HepG2 (cell line): Measurements from ENCODE around the gene CRIP1. TPM values are rescaled to one million over a fixed set of nuclear protein-coding genes. Genes with fewer than 3 reads are reported as not detected.

Source experiments
- ATAC-seq: fragments of 200-7000 bp; cut with Tn5 transposase; 3 replicates; pipeline ENCODE4 v1.9.1; 2020; ENCODE audit warnings: mild to moderate bottlenecking, moderate library complexity
- BruUV-seq: library from RNA; stranded (reverse); fragments of 400-500 nt; replicated peaks from 2 replicates; lab custom pipeline; 2021; lab: Mats Ljungman, UMichigan
- CTCF ChIA-PET: fragments of 300-600 bp; formaldehyde crosslinking; extraction: SDS; loops from one replicate; lab custom pipeline; 2021; ENCODE audit warnings: low total read pairs, inconsistent platforms, low intra/inter-chr PET ratio; lab: Yijun Ruan, JAX
- POLR2A ChIA-PET: fragments of 350-600 bp; sonication (Branson Sonifier 250); formaldehyde crosslinking; loops from one replicate; lab custom pipeline; 2020; ENCODE audit warnings: antibody characterized with exemption, inconsistent platforms; lab: Yijun Ruan, JAX
- DNase-seq: peaks from one replicate; pipeline ENCODE4 v3.0.0-alpha.2; 2015; ENCODE audit warnings: low spot score
- FAIRE-seq: peaks from 3 replicates; lab custom pipeline; 2011; peaks lifted over from hg19 to GRCh38; lab: Jason Lieb, UNC
- H2AFZ ChIP-seq: one replicate; pipeline ENCODE4 v1.6.1; 2011; ENCODE audit warnings: low read length, inconsistent platforms
- H3K27ac ChIP-seq: fragments of 300-600 bp; 3 replicates; pipeline ENCODE4 v1.8.0; 2011; ENCODE audit warnings: mixed run types, mild to moderate bottlenecking, mixed read lengths, low read length, inconsistent platforms; ENCODE audit not compliant: insufficient read depth; ENCODE audit errors: extremely low read length
- H3K27me3 ChIP-seq, 2 experiments: fragments of 200-600 bp in 1 of 2; 2 replicates in 1 of 2; 3 replicates in 1 of 2; pipeline versions ENCODE4 v1.6.0 to v1.8.0; 2011; ENCODE audit warnings: low read length in 2 of 2, mild to moderate bottlenecking in 2 of 2, moderate library complexity in 2 of 2, inconsistent platforms in 1 of 2; ENCODE audit not compliant: insufficient read depth in 2 of 2, control insufficient read depth in 1 of 2
- H3K36me3 ChIP-seq, 2 experiments: fragments of 200-600 bp in 1 of 2; replicated peaks in 1 of 2; 2 replicates in 1 of 2; 3 replicates in 1 of 2; pipeline versions ENCODE4 v1.5.1 to v1.8.0; 2011; ENCODE audit warnings: low read length in 2 of 2, inconsistent platforms in 1 of 2; ENCODE audit not compliant: insufficient read depth in 2 of 2, control insufficient read depth in 1 of 2
- H3K4me1 ChIP-seq: 2 replicates; pipeline ENCODE4 v1.5.1; 2012; ENCODE audit warnings: low read length, inconsistent platforms; ENCODE audit not compliant: insufficient read depth
- H3K4me2 ChIP-seq: 2 replicates; pipeline ENCODE4 v1.6.0; 2011; ENCODE audit warnings: low read depth, low read length, inconsistent platforms
- H3K4me3 ChIP-seq, 3 experiments: fragments of 200-600 bp in 1 of 3; sonication (generic), shearing (Covaris generic) in 1 of 3; replicated peaks in 1 of 3; 2 replicates each; pipeline ENCODE4 v1.5.1; 2011 to 2016; ENCODE audit warnings: low read length in 3 of 3, inconsistent platforms in 2 of 3, low read depth in 2 of 3, mild to moderate bottlenecking in 2 of 3, control low read depth in 1 of 3, mixed read lengths in 1 of 3; ENCODE audit not compliant: insufficient read depth in 1 of 3
- H3K79me2 ChIP-seq: one replicate; pipeline ENCODE4 v1.6.1; 2011; ENCODE audit warnings: low read length, inconsistent platforms; ENCODE audit not compliant: insufficient read depth
- H3K9ac ChIP-seq: 2 replicates; pipeline ENCODE4 v1.6.0; 2011; ENCODE audit warnings: mild to moderate bottlenecking, low read depth, low read length, inconsistent platforms; ENCODE audit not compliant: insufficient read depth
- H3K9me3 ChIP-seq: 2 replicates; pipeline ENCODE4 v1.5.1; 2012; ENCODE audit warnings: mild to moderate bottlenecking, low read length
- H4K20me1 ChIP-seq: 2 replicates; pipeline ENCODE4 v1.6.0; 2011; ENCODE audit warnings: inconsistent platforms, mild to moderate bottlenecking, low read length, moderate library complexity; ENCODE audit not compliant: insufficient read depth
- ATM ChIP-seq: fragments of 450-650 bp; IDR thresholded peaks from 2 replicates; pipeline ENCODE4 v1.7.1; 2017; ENCODE audit warnings: mild to moderate bottlenecking, borderline replicate concordance
- HMGA1 ChIP-seq: sonication (generic); formaldehyde crosslinking; conservative IDR thresholded peaks from 2 replicates; pipeline ENCODE4 v1.4.0; 2020; ENCODE audit warnings: missing genetic modification reagents
- HNRNPK ChIP-seq: fragments of 200-400 bp; formaldehyde crosslinking; IDR thresholded peaks from 2 replicates; pipeline ENCODE4 v1.6.1; 2018; ENCODE audit warnings: low read length, low read depth, moderate library complexity, mild to moderate bottlenecking; ENCODE audit not compliant: poor library complexity, severe bottlenecking
- HNRNPL ChIP-seq: fragments of 200-400 bp; formaldehyde crosslinking; IDR thresholded peaks from 2 replicates; pipeline ENCODE4 v1.6.1; 2017; ENCODE audit warnings: mild to moderate bottlenecking, low read depth, low read length
- KLF6 ChIP-seq: IDR thresholded peaks from 2 replicates; pipeline ENCODE4 v1.8.0; 2016; ENCODE audit warnings: missing biosample characterization, missing genetic modification reagents
- NFKB2 ChIP-seq: sonication (generic); formaldehyde crosslinking; IDR thresholded peaks from 2 replicates; pipeline ENCODE4 v1.4.0; 2020; ENCODE audit warnings: missing genetic modification reagents, borderline replicate concordance
- PRMT3 ChIP-seq: sonication (generic); formaldehyde crosslinking; IDR thresholded peaks from 2 replicates; pipeline ENCODE4 v1.8.1; 2022; ENCODE audit warnings: low read depth, mild to moderate bottlenecking, moderate library complexity, missing genetic modification reagents, borderline replicate concordance
- RARA ChIP-seq: IDR thresholded peaks from 2 replicates; pipeline ENCODE4 v1.6.1; 2016; ENCODE audit warnings: missing genetic modification reagents, missing compliant biosample characterization
- RBFOX2 ChIP-seq: fragments of 200-400 bp; formaldehyde crosslinking; IDR thresholded peaks from 2 replicates; pipeline ENCODE4 v1.6.1; 2017; ENCODE audit warnings: low read depth, mild to moderate bottlenecking, low read length
- TBX3 ChIP-seq: fragments of 450-650 bp; IDR thresholded peaks from 2 replicates; pipeline ENCODE4 v1.6.1; 2017; ENCODE audit warnings: antibody characterized with exemption, mild to moderate bottlenecking, inconsistent platforms, borderline replicate concordance
- ZC3H4 ChIP-seq: sonication (generic); formaldehyde crosslinking; IDR thresholded peaks from 2 replicates; pipeline ENCODE4 v1.4.0; 2020; ENCODE audit warnings: missing genetic modification reagents, borderline replicate concordance
- ZFAT ChIP-seq: sonication (generic); formaldehyde crosslinking; conservative IDR thresholded peaks from 2 replicates; pipeline ENCODE4 v1.8.1; 2023; ENCODE audit warnings: missing genetic modification reagents, inconsistent platforms
- ZNF138 ChIP-seq: sonication (generic); formaldehyde crosslinking; IDR thresholded peaks from 2 replicates; pipeline ENCODE4 v1.5.0; 2020; ENCODE audit warnings: mild to moderate bottlenecking, low read depth, missing genetic modification reagents
- ZNF337 ChIP-seq: sonication (generic); formaldehyde crosslinking; IDR thresholded peaks from 2 replicates; pipeline ENCODE4 v1.5.1; 2020; ENCODE audit warnings: missing genetic modification reagents, low read depth, mild to moderate bottlenecking, borderline replicate concordance
- ZNF367 ChIP-seq: sonication (generic); formaldehyde crosslinking; IDR thresholded peaks from 2 replicates; pipeline ENCODE4 v1.4.0; 2020; ENCODE audit warnings: missing genetic modification reagents, borderline replicate concordance
- ZNF562 ChIP-seq: sonication (generic); formaldehyde crosslinking; IDR thresholded peaks from 2 replicates; pipeline ENCODE4 v1.8.0; 2022; ENCODE audit warnings: missing genetic modification reagents, borderline replicate concordance
- ZNF713 ChIP-seq: sonication (generic); formaldehyde crosslinking; IDR thresholded peaks from 2 replicates; pipeline ENCODE4 v1.4.0; 2020; ENCODE audit warnings: mild to moderate bottlenecking, missing genetic modification reagents
- ZNF768 ChIP-seq: sonication (generic); formaldehyde crosslinking; IDR thresholded peaks from 2 replicates; pipeline ENCODE4 v1.4.0; 2020; ENCODE audit warnings: missing genetic modification reagents
- WGBS: methylation state at CpG from one replicate; pipeline ENCODE4 v1.1.6; 2017; ENCODE audit warnings: low lambda C conversion rate; 5-methylcytosine and 5-hydroxymethylcytosine counted together
- in situ Hi-C: cut with HindIII; loops from 2 replicates; pipeline ENCODE4 v1.10.0; 2017; ENCODE audit warnings: low pct_unique_long_range_greater_than_20kb; ENCODE audit not compliant: extremely low pct_ligation_motif_present
- intact Hi-C: fragments of 100-400 bp; cut with micrococcal nuclease; formaldehyde crosslinking; loops from one replicate; pipeline ENCODE4 v1.10.0; 2022; ENCODE audit not compliant: unreplicated experiment
- polyA plus RNA-seq, 8 experiments: library from polyadenylated mRNA; depleted of rRNA in 3 of 8; stranded (reverse) in 7 of 8; unstranded in 1 of 8; fragments of >200 nt; fragmentation: Illumina TruSeq in 4 of 8; extraction: Trizol in 4 of 8; gene quantifications; 2 replicates each; pipeline versions ENCODE4 v1.2.1 to v1.2.3, GENCODE V29; 2011 to 2016; ENCODE audit warnings: low read depth in 4 of 8, missing spikeins in 1 of 8, mixed read lengths in 1 of 8; ENCODE audit not compliant: insufficient read depth in 1 of 8
- total RNA-seq, 5 experiments: library from RNA; depleted of rRNA; stranded (reverse); fragments of >200 nt; fragmentation: Illumina TruSeq; extraction: Trizol; gene quantifications; 2 replicates each; pipeline ENCODE4 v1.2.3, GENCODE V29; 2016; ENCODE audit warnings: low read depth in 1 of 5
- TF ChIP-seq, protein P1 (sequence below): sonication (generic); formaldehyde crosslinking; IDR thresholded peaks from 2 replicates; pipeline ENCODE4 v1.4.0; 2020; ENCODE audit warnings: missing genetic modification reagents
- TF ChIP-seq, protein P2 (sequence below): sonication (generic); formaldehyde crosslinking; IDR thresholded peaks from 2 replicates; pipeline ENCODE4 v1.4.0; 2020; ENCODE audit warnings: mild to moderate bottlenecking, missing genetic modification reagents
- TF ChIP-seq, protein P3 (sequence below): sonication (generic); formaldehyde crosslinking; IDR thresholded peaks from 2 replicates; pipeline ENCODE4 v1.4.0; 2020; ENCODE audit warnings: missing genetic modification reagents; ENCODE audit errors: not compliant biosample characterization

CRIP1 gene
- total and polyA plus RNA-seq, 2 of the 13 experiments (the other 11 are each of a cell fraction or from before 2014, with no cell fraction given) = 53.9 to 59.5 TPM

DNA sequence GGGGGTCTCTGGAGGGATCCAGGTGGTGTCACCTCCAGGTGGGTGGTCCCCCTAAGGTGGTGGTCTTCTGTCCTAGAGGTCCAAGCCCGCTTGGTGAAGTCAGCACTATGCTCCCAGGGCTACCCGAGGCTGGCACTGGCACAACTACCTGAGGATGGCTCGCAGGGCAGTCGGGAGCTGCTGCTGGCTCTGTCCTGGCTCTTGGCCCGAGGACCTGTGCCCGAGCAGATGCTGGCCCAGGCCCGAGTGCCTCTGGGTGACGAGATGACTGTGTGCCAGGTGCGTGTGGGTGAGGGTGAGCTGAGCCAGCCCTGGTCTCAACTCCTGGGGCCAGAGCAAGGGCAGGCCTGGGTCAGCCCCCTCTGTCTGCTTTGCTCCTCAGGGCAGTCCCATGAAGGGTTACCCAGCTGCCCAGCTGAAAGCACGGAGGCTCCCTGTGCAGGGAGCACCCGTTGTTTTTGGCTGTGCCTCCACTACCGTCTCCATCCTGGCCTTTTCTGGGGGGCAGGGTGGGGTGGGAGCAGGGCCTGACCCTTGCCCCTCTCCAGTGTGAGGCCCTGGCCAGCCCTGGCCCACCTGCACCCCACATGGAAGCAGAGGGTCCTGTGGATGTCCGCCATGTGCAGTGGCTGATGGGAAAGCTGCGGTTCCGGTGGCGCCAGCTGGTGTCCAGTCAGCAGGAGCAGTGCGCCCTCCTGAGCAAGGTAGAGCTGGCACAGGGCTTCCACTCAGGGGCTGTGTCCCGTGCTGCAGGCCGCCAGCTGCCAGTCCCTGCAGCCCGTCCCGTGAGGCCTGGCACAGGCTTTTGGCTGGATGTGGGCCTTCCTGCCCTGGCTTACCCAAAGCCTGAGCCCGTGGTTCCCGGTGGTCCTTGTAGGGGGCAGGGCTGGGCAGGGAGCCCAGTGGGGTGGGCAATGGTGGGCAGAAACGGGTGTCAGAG is 5.6 kb downstream of the CRIP1 start:
- peaks cover 66% of the 10 kb centered on the region for H3K4me1 ChIP-seq
- peak overlapping the region; percentile 63 for H3K4me2 ChIP-seq
- no peaks in the 10 kb centered on the region for H4K20me1 ChIP-seq
- in situ Hi-C loops (no loop called here), intact Hi-C loops (loop anchor here (10.0 kb wide), 1 partner anchor 178 kb away; the partner anchor contains the start of gene PACS2)
- H3K9ac ChIP-seq = 0 out of 2 replicates have a peak overlapping the region, but pooled peaks have one; percentile 10
- H3K4me3 ChIP-seq = peak overlapping the region in 1 of 3 experiments; percentile 80; a peak in 1 of 6 replicates
- H3K9me3 ChIP-seq = no peaks in the 10 kb centered on the region
- no peak for FAIRE-seq
- H3K27ac ChIP-seq = peak overlapping the region; percentile 93
- WGBS = 98% methylated on average over 5 of the region's 24 CpGs
- H2AFZ ChIP-seq = no peak overlapping the region
- BruUV-seq = no TSS peak
- H3K36me3 ChIP-seq = peaks cover 0 to 3% of the 10 kb centered on the region in 2 experiments; a peak in 1 of 5 replicates
- no peaks in the 10 kb centered on the region; a peak in 1 of 5 replicates for H3K27me3 ChIP-seq
- H3K79me2 ChIP-seq = peaks cover 21% of the 10 kb centered on the region
- ChIA-PET CTCF (no interaction called here), POLR2A (interaction anchor here (0.6 to 1.2 kb wide), 4 partner anchors 8 to 826 kb away, joined by 3 to 5 read pairs (median 4); no protein-coding TSS in a partner anchor)
- no peak for DNase-seq
- no peak for ATAC-seq
- no peak for TF ChIP-seq ZNF138 (CRISPR knock-in tag)
- TF ChIP-seq ZNF562 = no peak
- no peak for TF ChIP-seq ZNF768 (CRISPR knock-in tag)
- TF ChIP-seq TBX3 = no peak
- no peak for TF ChIP-seq KLF6 (CRISPR knock-in tag)
- TF ChIP-seq HNRNPK = no peak
- TF ChIP-seq RARA (CRISPR knock-in tag) = no peak
- TF ChIP-seq RBFOX2 = peak; percentile 81
- TF ChIP-seq ZNF337 (CRISPR knock-in tag) = no peak
- no peak for TF ChIP-seq ZNF367 (CRISPR knock-in tag)
- TF ChIP-seq, protein P1, sequence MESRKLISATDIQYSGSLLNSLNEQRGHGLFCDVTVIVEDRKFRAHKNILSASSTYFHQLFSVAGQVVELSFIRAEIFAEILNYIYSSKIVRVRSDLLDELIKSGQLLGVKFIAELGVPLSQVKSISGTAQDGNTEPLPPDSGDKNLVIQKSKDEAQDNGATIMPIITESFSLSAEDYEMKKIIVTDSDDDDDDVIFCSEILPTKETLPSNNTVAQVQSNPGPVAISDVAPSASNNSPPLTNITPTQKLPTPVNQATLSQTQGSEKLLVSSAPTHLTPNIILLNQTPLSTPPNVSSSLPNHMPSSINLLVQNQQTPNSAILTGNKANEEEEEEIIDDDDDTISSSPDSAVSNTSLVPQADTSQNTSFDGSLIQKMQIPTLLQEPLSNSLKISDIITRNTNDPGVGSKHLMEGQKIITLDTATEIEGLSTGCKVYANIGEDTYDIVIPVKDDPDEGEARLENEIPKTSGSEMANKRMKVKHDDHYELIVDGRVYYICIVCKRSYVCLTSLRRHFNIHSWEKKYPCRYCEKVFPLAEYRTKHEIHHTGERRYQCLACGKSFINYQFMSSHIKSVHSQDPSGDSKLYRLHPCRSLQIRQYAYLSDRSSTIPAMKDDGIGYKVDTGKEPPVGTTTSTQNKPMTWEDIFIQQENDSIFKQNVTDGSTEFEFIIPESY (CRISPR knock-in tag) = peak; percentile 57; the same call in 1 of the 2 replicates
- TF ChIP-seq HNRNPL = peak; percentile 46; the same call in 1 of the 2 replicates
- no peak for TF ChIP-seq ZC3H4
- TF ChIP-seq, protein P2, sequence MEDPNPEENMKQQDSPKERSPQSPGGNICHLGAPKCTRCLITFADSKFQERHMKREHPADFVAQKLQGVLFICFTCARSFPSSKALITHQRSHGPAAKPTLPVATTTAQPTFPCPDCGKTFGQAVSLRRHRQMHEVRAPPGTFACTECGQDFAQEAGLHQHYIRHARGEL (CRISPR knock-in tag) = 0 out of 2 replicates have a peak, but pooled peaks have one; percentile 20
- 0 out of 2 replicates have a peak, but pooled peaks have one; percentile 28 for TF ChIP-seq PRMT3 (CRISPR knock-in tag)
- no peak for TF ChIP-seq HMGA1 (CRISPR knock-in tag)
- TF ChIP-seq NFKB2 (CRISPR knock-in tag) = no peak
- TF ChIP-seq, protein P3, sequence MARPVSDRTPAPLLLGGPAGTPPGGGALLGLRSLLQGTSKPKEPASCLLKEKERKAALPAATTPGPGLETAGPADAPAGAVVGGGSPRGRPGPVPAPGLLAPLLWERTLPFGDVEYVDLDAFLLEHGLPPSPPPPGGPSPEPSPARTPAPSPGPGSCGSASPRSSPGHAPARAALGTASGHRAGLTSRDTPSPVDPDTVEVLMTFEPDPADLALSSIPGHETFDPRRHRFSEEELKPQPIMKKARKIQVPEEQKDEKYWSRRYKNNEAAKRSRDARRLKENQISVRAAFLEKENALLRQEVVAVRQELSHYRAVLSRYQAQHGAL (CRISPR knock-in tag) = no peak
- no peak for TF ChIP-seq ZFAT (CRISPR knock-in tag)
- TF ChIP-seq ATM = no peak
- TF ChIP-seq ZNF713 (CRISPR knock-in tag) = no peak
